Hepatocyte (in vitro differentiated cells): Measurements from ENCODE around the gene MBNL1.

ENCODE experiments used
- CTCF ChIP-seq: fragments of 200-600 bp; sonication (generic); IDR thresholded peaks from 2 replicates; pipeline ENCODE4 v1.5.1; 2016; ENCODE audit warnings: antibody characterized with exemption, mild to moderate bottlenecking; ENCODE audit not compliant: poor library complexity
- EZH2 ChIP-seq: fragments of 200-600 bp; sonication (generic); IDR thresholded peaks from 2 replicates; pipeline ENCODE4 v1.6.1; 2016; ENCODE audit warnings: antibody characterized with exemption, mild to moderate bottlenecking, borderline replicate concordance

- no peak for TF ChIP-seq EZH2
- peak; percentile 65 for TF ChIP-seq CTCF
These were observed 203.3 kb downstream of the MBNL1 start for GRCh38 chr3:152471814-152472671.
